ENCODE results near the gene CACNG7.

DNA sequence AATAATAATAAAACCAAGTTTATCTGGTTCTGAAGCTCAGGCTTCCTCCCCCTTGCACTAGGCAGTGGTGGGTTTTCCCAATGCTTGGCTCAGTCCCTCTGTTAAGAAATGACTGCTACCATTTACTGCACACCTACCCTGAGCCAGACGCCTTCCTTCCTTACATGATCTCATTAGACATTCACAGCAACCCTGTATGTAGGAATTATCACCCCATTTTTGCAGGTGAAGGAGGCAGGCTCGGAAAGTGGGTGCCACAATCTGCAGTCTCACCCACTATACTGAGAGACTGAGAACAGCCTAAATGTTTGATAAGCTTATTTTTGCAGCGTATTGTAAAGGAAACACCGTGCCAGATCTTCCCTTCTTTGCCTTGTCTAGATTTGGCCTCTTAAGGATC lies 35.3 kb downstream of the CACNG7 start:
- TF ChIP-seq, protein P1, sequence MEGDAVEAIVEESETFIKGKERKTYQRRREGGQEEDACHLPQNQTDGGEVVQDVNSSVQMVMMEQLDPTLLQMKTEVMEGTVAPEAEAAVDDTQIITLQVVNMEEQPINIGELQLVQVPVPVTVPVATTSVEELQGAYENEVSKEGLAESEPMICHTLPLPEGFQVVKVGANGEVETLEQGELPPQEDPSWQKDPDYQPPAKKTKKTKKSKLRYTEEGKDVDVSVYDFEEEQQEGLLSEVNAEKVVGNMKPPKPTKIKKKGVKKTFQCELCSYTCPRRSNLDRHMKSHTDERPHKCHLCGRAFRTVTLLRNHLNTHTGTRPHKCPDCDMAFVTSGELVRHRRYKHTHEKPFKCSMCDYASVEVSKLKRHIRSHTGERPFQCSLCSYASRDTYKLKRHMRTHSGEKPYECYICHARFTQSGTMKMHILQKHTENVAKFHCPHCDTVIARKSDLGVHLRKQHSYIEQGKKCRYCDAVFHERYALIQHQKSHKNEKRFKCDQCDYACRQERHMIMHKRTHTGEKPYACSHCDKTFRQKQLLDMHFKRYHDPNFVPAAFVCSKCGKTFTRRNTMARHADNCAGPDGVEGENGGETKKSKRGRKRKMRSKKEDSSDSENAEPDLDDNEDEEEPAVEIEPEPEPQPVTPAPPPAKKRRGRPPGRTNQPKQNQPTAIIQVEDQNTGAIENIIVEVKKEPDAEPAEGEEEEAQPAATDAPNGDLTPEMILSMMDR (conservative IDR thresholded peaks at IDR 0.05; ENCODE audit: low read length) = no peak
- TF ChIP-seq EZH2phosphoT487 (IDR thresholded peaks at IDR 0.05; ENCODE audit: borderline replicate concordance) = no peak
